Nucleus accumbens (tissue), 56 donors: ENCODE measurements around the gene PTGFR.

Source experiments
- DNase-seq, 56 donors: peaks; one replicate each; lab custom pipeline; 2025; lab: John Stamatoyannopoulos, UW

PTGFR gene

DNA sequence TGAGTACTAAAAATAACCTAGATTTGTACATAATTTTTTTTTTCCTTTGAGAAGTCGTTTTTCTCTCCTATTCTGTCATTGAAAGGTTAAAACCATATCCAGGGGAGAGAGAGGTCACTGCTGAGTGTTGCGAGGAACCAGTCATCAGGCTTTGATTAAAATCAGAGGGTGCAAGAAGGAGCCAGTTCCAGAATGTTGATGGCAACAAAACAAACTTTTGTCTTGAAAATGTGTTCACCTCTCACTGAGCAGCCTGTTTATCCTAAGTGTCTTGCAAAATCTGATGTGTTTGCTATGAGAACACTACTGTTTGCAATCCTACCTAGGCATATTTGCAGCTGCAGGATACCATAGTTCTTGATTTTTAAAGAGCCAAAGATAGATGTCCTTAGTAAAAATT is 25.9 kb downstream of the PTGFR start:
- DNase-seq, result no peak

DNA sequence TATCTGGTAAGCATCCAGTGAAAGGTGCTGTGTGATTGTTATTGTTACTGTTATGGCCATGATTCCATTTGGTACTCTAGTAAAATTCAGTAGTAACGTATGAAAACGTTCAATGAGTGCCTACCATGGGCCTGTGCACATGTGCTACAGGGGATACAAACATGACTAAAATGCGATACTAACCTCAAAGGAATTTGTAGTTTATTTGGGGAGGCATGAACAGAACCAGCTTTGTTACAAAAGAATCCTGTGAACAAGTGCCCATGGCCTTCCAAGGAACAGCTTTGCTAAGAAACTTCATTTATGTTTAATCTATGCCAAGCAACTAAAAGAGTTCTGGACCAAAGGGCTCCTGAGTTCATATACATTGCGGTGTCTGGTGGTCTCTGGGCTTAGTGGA is 28.7 kb downstream of the PTGFR start:
- DNase-seq, result no peak

DNA sequence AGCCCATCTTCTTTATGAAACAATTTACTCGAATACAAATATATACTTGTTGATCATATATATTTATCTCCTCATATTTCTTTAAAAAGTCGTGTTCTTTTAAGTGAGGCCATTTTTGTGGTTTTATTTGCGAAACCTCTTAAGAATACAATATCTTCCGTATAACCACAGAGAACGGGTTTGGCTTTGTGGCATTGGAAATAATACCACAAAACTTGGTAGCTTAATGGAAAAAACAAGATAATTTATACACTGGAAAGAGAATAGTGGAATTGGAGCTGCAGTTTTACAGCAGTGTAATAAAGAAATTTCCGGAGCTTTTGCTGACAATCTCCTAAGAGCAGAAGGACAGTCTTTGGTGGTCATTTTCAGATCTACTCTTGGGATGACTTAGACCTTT is 29.4 kb downstream of the PTGFR start:
- no peak for DNase-seq

DNA sequence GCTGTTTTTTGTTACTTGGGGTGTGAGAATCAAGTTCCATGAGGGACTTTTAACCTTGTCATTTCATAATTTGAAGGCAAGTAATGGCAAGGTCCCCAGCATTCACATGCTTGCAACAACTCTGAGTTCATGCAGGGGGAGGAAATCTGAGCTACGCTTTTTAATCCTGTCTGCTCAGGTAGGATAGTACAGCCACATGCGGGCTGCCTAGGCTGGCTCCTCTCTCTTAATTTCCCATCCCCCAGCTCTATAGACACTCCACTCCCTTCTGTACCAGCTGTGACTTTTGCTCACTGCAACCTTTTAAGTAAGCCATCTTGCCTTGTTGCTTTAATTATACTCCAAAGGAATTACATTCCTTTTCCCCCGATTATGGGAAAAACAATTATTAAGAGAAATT is 30.1 kb downstream of the PTGFR start:
- DNase-seq, result no peak

DNA sequence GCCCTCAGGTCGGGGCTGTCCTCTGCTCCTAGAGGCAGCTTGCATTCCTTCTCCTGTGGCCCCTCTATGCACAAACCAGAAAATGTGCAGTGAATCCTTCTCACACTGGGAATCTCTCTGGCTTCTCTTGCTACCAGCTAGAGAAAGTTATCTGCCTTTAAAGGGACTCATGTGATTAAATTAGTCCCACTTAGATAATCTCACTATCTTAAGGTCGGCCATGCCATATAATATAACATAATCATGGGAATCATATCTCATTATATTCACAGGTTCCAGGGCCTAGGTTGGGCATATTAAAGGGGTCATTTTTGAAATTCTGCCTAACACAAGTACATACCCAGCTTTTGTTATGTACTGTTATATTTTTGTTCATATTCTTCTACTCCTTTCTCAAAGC is 31.4 kb downstream of the PTGFR start:
- no peak for DNase-seq

DNA sequence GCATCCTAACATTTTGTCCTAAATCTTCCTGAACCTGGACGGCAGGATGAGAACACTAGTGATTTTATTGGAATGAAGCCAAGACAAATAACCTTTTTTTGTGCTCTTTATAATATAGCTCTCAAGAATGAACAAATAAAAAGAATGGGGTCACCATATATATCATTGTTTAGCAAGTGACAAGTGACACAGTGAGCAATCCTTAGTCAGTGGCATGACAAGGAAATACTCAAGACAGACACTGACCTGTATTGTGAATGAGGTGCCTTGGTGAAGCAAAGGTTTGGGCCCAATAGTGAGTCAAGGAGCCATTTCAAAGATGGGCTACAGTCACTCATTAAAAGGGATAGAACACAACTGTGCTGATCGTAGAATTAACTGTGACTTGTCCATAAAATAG is 35.7 kb downstream of the PTGFR start:
- DNase-seq, result no peak

DNA sequence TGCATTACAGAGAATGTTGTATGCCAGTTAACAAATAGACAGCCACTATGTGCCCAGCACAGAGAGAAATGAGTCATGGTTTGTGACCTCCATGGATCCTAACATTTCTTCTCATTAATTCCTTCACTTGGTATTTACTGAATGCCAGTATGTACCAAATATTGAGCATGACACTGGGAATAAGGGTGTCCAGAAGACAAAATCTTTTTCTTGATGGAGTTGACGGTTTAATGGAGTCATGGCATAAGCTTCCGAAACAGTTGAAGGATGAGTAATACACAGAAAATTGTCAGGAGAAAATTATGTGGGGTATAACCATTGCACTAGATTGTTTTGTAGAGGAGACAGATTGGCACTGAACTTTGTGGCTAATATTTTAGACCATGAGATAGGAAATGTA is 36.9 kb downstream of the PTGFR start:
- no peak for DNase-seq

DNA sequence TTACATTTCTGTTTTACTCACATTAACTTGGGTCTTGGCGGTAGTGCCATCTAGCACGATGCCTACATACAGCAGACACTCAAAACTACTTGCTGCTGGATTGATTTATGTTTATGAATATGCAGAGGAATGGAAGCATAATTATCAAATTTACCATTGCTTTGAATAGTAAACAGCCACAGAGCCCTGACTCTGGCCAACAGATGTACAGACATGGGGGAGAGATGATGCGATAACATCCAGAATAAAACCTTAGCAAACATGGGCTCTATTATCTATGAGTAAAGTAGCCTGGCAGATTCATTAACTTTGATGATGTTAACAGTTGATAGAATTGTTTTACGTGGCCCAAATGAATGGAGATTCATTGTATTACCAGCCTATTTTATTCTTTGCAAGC is 42.8 kb downstream of the PTGFR start:
- no peak for DNase-seq

DNA sequence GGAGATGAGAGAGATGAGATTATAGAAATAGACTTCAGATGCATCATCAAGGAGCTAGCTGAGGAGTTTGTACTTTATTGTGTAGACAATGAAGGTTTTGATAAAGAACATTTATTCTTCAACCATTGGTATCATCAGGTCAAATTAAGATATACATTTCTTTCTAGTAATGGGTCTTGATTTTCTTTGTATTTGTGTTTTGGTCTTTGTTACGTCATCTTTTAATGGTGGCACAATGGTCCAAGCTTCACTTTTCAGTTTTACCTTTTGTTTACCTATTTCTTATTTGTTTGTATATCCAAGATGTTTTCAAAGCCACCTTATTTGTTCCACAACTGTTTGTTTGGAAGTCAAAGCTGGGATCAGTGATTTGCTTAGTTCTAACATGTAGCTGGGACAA is 44.5 kb downstream of the PTGFR start:
- DNase-seq, result no peak

DNA sequence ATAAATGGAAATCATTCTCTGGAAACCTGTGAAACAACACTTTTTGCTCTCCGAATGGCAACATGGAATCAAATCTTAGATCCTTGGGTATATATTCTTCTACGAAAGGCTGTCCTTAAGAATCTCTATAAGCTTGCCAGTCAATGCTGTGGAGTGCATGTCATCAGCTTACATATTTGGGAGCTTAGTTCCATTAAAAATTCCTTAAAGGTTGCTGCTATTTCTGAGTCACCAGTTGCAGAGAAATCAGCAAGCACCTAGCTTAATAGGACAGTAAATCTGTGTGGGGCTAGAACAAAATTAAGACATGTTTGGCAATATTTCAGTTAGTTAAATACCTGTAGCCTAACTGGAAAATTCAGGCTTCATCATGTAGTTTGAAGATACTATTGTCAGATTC is 45.7 kb downstream of the PTGFR start:
- DNase-seq, result no peak

DNA sequence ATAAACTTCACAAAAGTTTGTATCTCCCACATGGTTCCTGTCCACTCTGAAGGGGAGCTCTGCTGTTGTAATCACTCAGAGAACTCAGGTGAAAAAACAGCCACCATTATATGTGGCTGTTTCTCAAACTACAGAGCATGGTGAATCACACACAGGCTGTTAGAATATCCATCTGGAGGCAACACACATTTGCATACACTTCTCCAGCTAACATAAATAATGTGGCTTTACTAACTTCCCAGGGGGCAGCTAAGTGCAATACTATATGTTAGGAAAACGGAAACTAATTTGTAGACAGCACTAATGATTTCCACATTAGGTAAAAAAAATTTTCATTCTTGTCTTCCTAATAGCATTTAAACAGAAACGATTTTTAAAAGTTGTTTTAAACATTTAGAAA is 49.3 kb downstream of the PTGFR start:
- no peak for DNase-seq

DNA sequence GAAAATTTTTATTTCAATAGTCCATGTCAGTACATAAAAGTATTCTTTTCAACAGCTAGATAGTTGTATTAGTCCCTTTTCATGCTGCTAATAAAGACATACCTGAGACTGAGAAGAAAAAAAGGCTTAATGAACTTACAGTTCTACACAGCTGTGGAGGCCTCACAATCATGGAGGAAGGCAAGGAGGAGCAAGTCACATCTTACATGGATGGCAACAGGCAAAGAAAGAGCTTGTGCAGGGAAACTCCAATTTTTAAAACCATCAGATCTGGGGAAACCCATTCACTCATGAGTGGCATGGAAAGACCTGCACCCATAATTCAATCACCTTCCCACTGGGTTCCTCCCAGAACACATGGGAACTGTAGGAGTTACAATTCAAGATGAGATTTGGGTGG is 50.7 kb downstream of the PTGFR start:
- DNase-seq, result no peak

DNA sequence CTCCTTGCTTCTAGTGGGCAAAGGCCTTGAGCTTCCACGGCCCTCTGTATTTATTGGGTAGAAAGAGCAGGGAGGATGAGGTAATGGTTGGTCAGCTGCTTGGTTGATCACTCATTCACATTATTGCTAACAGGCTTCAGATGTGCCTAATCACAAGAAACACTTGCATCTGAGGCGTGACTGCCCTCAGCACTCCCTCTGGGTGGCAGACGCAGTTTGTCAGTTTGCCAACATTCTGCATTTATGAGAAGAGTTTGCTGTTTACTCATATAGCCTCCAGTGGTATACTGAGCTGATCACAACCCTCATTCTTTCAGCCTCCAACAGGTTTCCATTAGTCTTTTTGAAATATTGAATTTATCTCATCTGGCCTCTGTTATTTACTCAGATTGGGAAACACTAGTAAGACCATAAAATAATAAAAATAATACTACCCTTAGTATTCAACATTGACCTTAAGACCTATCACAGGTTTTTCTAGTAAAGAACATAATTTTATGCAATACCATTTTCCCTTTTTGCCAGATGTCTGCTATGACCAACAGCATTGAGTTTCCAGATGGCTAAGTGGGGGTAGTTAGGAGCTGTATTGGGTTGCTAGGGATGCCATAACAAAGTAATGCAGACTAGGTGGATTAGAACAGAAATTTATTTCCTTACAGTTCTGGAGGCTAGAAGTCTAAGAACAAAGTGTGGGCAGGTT is 53.3 kb downstream of the PTGFR start:
- no peak for DNase-seq

DNA sequence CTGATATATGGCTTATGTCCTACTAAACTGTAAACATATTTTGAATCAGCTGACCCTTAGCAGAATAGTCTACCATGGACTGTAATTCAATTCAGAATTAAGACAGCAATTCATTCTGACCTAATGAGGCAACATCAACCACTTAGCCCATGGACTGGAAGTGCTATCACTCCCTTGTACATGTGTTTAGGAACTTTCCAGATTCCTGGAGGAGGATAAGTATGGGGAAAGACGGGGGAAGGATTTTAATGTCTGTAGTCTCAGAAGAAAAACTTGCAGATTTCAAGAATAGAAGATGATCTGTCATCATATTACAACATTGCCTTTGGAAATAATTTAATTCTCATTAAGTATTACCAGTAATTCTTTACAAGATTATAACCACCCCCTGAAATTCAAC is 56.3 kb downstream of the PTGFR start:
- no peak for DNase-seq

DNA sequence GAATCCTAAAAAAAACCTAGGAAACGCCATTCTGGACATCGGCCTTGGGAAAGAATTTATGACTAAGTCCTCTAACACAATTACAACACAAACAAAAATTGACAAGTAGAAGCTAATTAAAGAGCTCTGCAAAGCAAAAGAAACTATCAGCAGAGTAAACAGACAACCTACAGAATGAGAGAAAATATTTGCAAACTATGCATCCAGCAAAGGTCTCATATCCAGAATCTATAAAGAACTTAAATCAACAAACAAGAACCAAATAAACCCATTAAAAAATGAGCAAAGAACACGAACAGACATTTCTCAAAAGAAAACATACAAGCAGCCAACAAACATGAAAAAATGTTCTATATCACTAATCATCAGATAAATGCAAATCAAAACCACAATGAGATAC is 58.6 kb downstream of the PTGFR start:
- DNase-seq, result no peak

DNA sequence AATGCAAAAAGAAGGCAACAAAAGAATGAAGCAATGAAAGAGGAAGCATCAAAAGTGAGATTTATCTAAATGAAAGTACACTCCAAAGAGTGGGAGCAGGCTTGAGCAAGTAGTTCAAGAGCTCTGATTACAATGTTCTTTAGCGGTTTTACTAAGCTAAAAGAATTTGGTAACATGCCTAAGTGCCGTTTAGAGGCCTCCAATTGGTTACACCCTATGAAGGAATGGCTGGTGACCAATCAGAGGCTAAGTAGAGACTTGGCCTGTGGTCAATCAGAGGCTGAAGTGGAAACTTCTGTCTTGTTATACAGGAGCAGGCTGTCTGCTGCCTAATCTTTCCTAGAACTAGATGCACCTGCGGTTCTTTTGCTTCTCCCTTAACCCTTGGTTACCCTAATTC is 59.1 kb downstream of the PTGFR start:
- DNase-seq, result no peak

DNA sequence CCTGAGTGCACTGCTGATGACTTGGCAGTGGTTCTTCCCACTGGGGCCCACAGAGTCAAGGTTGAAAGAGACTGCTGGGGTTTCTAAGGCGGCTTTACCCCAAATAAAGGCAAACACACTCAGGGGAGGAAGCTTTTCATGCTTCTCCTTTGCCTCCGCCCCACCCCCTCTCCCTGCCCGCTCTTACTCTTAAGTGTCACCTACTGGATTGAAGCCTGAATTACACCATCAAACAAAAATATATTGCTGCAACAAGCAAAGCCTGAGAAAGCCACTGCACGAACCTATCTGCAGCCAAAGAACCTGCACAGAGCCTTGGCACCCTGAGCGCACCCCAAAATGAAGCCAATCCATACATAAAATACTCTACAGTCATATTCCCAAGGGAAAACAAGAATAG is 63.1 kb downstream of the PTGFR start:
- no peak for DNase-seq

DNA sequence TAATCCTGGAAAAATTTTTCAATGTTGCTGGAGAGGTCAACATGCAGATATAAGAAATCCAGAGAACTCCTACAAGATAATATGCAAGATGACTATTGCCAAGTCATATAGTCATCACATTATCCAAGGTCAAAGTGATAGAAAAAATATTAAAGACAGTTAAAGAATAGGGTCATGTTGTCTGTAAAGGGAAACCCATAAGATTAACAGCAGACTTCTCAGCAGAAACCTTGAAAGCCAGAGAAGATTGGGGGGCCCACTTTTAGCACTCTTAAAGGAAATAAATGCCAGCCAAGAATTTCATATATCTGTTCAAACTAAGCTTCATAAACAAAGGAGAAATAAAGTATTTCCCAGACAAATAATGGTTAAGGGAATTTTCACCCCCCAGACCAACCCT is 64.1 kb downstream of the PTGFR start:
- no peak for DNase-seq

DNA sequence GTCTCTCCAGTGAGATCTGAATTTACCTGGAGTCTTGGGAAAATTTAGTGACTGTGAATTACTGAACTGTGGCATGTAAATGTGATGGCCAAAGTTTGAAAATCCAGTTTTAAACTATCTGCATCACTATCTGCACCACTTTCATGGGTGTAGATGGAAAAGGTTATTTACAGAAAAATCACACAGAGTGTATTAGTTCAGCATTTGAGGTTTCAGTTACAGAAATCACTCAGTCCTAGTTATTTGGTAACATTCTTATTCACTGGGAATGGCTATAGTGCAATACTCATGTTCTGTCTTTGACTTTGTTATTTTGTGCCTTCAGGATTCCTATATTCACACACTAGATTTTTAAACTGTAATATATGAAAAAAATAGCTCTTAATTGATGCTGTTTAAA is 68.9 kb downstream of the PTGFR start:
- no peak for DNase-seq

DNA sequence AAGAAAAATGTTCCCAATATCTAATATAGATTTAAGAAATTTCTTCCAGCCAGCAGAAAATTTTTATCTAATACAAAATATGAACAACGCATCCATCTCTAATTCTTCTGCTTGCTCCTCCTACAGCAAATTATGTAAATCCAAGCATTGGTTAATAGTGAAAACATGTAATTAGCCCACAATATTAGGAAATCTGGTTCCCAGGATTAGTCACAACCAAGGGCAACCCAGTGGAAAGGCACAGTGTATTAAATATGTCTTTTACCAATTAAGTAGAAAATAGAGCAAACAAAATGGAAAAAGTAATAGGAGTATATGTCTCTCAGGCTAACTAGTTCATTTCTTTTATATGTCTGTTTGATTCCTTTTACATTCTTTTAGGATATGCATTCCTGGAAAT is 70.0 kb downstream of the PTGFR start:
- no peak for DNase-seq

DNA sequence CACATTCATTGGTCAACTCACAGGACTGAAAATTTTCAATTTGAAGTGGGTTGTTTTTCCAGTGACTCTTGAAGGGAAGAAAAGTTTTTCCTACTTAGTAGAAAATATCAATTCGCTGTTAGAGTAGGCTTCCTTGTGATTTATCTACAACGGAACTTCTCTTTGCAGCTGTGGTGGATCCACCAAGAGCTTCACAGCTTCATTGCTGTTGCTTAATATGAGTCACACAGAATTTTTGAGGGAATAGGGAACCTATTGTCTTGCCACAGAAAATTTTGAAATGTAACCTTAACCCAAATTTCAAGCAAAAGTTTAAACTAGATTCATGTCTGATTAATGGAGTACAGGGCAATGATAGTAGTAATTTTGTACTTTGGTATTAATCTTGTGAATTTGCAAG is 71.1 kb downstream of the PTGFR start:
- no peak for DNase-seq

DNA sequence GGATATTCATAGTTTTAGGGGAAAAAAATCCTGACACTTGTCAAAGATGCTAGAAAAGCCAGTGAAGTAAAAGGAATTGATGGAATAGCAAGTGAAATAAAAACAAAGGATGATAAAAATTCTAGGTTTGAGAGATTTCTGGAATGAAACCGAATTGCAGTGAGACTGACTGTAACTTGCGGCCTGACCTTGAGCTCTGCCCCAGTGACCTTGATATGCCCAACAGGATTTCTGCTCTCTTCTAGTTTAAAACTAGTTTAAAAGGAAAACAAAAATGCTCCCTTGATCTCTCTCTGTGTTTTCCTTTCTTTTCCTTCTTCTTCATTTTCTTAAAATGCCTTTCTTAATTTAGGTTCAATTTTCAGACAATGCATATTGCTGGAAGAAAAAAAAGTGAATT is 74.6 kb downstream of the PTGFR start:
- no peak for DNase-seq

DNA sequence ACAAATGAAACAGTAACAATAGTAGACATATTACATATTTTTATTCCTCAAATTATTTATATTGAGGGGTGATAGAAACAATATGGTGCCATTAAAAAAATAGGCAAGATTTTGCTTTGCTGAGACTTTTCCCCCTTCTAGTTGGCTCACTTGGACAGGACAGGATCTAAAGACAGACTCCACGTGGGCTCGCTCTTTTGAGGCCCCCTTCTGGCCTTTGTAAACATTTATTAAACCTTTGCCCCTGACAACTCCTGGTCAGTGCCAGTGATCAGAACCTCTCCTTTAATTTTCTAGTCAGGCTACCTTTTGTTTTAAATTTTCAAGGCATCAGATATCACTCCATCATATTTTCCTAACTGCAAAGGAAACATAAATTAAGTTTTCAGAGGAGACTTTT is 79.8 kb downstream of the PTGFR start:
- no peak for DNase-seq
